Effector CD8-positive, alpha-beta T cell (primary cell): ENCODE measurements around the gene DCST1.

Experiments
- DNase-seq: peaks from one replicate; lab custom pipeline; 2025; lab: John Stamatoyannopoulos, UW

DCST1 gene

DNA sequence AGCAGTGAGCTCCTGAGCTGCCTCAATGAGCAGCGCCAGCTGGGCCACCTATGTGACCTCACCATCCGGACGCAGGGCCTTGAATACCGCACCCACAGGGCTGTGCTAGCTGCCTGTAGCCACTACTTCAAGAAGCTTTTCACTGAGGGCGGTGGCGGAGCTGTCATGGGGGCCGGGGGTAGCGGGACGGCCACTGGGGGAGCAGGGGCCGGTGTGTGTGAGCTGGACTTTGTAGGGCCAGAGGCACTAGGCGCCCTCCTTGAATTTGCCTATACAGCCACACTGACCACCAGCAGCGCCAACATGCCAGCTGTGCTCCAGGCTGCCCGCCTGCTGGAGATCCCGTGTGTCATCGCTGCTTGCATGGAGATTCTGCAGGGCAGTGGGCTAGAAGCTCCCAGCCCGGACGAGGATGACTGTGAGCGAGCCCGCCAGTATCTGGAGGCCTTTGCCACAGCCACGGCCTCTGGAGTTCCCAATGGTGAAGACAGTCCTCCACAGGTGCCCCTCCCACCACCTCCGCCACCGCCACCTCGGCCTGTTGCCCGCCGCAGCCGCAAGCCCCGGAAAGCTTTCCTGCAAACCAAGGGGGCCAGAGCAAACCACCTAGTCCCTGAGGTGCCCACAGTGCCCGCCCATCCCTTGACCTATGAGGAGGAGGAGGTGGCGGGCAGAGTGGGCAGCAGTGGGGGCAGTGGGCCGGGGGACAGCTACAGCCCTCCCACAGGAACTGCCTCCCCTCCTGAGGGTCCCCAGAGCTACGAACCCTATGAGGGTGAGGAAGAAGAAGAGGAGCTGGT, 18.7 kb upstream of the DCST1 start:
- DNase-seq = no peak

DNA sequence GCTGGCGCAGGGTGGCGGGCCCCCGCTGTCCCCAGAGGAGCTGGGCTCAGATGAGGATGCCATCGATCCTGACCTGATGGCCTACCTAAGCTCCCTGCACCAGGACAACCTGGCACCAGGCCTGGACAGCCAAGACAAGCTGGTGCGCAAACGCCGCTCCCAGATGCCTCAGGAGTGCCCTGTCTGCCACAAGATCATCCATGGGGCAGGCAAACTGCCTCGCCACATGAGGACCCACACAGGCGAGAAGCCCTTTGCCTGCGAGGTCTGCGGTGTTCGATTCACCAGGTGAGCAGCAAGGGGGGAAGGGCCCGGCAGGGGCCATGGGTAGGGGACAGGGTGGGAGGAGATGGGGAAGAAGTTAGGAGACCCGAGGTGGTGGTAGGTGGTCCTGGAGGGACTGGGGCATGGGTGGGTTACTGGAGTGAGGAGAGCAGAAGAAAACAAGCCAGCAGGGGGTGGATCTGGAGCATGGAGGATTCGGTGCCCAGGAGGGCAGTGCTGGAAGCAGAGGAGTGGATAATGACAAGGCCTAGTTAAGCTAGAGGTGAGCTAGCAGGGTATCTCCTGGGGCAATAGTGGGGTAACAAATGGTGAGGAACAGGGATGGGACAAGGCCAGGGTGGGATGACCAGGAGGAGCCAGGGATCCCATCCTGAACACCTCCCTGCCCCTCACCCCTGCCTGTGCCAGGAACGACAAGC, 17.9 kb upstream of the DCST1 start:
- DNase-seq = no peak

DNA sequence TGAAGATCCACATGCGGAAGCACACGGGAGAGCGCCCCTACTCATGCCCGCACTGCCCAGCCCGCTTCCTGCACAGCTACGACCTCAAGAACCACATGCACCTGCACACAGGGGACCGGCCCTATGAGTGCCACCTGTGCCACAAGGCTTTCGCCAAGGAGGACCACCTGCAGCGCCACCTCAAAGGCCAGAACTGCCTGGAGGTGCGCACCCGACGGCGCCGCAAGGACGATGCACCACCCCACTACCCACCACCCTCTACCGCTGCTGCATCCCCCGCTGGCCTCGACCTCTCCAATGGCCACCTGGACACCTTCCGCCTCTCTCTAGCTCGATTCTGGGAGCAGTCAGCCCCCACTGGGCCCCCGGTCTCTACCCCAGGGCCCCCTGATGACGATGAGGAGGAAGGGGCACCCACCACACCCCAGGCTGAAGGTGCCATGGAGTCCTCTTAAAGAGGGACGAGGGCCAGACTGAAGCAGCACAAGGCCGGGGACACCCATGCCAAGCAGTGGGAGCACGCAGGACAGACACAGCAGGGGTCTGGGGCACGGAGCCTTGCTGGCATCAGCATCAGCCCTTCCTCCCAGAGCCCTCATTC, 17.3 kb upstream of the DCST1 start:
- DNase-seq = no peak

DNA sequence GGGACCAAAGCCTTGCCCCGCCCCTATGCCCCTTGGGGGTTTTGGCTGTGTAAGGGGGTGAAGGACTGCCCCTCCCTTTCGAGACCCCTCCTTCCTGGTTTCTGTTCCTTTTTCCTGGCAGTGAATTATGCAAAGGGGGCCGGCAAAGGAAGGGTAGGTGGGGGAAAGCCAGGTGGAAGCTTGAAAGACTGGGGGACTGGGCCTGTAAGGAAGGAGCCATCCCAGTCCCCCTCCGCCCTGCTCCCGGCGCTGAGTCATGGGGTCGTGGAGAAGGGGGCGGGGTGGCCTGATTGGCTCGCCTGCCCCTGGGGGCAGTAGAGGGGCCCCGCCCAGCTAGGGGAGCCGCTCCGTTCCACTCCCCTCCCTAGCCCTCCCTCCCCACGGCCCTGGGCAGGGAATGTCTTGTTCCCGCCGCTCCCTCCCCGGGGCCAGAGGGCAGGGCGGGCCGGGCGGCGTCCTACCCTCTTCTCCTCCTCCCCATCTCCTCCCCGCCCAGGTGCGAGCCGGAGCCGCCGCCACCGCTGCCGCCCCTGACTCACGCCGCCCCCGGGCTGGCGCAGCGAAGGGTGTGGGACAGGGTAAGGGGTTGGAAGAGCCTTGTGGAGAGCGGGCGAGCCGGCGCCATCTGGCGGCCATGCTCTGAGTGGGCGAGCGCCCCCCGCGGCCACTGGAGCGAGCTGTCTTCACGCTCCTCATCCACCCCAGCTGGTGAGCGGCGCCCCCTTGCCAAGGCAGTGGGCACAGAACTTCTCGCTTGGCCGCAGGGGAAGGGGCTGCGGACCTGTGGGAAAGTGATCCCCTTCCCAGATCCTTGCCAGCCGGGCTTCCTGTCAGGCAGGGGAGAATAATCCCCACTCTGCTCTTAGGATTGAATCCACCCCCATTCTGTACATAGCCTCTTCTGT, 16.3 kb upstream of the DCST1 start:
- peak; percentile 78 for DNase-seq

DNA sequence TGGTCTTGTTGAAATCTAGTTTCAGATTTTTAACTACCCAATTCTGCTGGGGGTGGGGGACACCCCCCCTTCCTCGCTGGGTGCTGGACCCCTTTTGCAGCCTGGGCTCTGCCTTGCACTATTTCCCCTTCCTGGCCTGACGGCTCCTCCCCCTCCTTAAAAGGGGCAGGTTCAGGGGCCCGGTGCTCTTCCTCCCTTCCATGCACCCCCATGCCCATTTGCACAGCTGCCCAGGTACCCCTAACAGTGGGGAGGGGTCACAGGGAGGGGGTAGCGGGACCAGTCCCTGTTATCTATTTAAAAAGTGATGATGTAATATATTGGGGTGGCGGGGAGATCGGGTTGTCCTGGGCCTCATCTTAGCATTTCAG, 15.7 kb upstream of the DCST1 start:
- DNase-seq = no peak

DNA sequence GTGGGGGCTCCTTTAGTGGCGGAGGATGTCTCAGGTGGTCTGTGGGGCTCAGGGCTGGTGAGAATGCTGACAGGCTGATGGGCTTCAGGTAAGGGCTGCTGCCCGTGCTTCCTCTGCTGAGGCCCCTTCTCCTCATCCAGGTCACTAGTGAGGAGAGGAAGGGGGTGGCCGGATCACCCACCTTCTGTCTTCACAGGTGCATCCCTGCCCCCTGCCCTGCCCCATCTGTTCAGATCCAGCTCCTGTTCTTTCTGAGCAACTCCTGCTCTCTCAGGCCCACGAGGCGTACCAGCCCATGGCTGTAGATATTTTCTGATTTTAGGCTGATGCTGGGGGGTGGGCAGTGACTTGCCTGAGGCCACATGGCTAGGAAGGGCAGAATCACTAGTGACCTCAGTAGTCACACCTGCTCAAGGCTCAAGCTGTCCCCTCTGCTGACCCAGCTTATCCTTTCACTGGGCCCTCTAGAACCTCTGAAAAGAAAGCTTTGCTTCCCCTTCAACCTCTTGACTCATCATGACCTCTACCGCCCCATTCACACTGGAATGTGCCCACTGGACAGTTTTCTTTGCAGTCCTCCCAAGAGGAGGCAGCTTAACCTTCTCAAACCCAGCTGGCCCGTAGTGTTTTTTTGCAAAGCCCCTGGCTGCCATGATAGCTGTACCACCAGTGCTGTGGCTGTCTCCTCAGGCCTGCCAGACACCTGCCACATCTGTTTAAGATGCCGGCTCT, 14.8 kb upstream of the DCST1 start:
- DNase-seq = no peak

DNA sequence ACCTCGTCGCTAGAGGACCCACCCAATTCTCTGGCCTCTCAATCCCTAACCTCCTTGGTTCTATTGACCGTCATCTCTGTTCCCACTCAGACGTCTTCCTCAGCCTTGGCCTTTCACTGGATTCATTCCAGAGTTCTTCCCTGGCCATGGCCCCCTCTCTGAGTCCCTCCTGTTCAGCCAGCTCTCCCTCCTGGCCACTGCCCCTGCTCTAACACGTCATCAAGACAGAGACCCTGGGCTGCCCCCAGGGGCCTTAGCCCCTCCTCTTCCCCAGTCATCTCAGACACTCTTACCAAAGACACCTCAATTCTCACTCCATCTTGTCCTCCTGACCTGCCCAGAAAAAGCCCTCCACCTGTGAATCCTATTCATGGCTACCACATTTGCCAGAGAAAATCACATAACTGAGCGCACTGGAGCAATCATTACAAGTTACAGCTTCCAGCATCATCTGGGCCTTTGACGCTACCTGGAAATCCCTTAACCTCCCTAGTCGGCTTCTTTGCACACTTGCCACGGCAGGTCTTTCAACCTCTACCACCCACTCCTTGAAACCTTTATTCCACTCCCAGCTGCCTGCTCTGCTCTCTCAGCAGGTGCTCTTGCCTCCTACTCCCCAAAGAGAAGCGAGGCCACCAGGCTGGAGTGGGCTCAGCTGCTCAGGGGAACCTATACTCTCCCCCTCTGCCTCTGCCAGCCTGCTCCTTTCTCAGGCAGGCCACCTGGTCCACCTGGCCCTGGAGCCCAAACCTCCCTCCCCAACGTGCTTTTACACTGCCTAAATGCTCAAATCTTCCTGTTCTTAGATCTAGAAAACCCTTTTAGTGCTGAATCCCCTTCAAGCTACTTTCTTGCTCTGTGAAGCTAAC, 14.0 kb upstream of the DCST1 start:
- no peak for DNase-seq

DNA sequence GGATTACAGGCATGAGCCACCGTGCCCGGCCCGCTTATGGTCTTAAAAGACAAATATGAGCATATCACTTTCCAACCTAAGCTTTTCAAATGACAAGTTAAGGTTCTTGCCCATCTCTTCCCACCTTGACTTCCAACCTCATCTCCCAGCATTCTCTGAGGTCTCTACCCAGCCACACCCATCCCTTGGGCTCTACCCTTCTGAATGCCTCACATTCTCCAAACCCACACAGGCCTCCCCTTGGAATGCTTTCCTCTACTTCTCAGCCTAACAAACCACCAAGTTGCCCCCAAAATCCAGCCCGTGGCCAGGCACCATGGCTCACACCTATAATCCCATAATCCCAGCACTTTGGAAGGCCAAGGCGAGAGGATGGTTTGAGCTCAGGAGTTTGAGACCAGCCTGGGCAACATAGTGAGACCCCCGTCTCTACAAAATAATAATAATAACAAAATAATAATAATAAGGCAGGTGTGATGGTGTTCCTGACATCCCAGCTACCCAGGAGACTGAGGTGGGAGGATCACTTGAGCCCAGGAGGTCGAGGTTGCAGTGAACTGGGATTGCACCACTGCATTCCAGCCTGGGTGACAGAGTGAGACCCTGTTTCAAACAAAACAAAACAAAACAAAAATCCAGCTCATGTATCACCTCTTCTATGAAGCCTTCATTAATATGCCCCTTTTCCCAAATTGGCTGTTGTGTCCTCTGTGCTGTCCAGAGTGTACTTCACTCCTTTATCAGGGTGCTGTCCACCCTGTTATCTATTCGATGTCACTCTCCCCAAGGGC, 11.3 kb upstream of the DCST1 start:
- no peak for DNase-seq

DNA sequence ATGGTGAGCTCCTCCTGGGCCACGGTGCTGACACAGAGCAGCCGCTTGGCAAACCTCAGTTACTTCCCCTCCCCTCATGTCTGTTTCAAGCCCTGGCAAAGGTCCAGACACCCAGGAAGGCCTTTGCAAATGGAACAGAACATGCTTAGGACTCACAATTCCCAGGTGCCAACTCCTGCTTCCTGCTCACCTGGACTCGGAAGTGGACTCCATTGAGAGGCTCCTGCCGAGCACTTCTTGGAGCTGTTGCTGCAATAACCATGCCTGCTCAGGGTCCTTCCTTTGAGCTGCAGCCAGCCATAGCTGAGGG, 10.7 kb upstream of the DCST1 start:
- DNase-seq = no peak

DNA sequence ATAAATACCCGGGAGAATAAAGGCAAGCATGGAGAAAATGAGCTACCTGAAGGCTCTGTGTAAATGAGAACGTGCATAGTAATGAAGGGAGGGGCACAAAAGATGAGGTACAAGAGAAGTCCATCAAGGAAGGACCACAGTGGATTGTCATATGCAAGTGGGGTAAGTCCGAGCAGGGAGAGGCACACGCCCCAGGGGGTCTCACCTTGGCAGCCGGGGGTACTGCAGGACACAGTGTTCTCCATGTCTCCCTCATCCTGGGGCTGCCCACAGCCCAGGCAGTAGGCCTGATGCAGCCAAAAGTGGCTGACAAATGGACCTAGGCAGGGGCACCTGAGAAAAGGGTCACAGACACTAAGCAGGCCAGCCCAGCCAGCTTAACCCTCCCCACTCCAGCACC, 10.0 kb upstream of the DCST1 start:
- no peak for DNase-seq

DNA sequence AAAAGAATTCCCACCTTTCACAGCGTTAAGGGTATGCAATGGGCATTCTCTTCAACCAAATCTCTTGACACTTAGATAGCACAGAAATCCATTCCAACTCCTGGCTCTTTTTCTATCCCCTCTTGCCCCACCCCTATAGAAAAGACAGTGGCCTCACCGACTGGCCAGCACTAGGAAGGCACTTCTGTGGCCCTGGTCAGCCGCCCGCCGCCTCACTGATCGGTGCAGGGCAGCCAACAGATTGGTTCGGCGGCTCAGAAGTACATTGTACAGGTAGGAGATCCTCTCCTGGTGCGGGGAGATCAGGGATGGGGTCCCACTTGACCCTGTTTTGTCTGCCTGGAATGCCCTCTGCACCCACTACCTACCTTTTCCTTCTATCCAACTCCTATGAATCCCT, 9.3 kb upstream of the DCST1 start:
- DNase-seq = no peak

DNA sequence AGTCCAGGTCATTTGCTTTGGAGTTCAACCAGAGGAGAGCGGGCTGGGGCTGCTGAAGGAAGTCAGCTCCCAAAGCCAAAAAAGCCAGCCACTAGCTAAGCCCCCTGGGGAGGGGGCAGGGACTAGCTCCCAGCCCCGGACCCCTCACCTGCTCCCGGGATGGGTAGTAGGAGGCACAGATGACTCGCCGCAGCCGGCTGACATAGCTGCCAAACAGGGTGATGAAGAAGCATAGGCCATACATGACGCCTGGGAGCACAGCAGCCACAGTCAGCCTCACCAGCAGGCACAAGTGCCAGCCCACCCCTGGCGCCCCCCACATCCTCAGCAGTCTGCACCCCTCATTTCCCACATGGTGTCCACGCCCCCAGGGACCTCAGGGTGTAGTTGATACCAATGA, 7.5 kb upstream of the DCST1 start:
- no peak for DNase-seq

DNA sequence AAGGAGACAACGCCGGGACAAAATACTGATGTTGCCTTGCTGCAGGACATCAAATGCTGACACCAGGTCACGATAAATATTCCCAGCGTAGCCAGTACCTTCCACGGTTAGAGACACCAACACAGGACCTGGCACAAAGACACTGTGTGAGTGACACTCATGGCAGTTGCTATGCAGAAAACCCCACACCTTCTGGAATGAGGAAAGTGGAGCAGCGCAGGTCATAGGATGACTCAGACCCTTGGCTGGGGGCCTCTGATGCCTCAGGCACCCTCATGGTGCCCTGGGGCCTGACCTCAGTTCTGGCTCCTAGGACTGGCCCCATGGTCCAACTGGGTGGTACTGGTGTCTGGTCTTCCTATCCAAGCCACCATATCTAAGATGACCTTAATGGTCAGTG, 7.0 kb upstream of the DCST1 start:
- no peak for DNase-seq

DNA sequence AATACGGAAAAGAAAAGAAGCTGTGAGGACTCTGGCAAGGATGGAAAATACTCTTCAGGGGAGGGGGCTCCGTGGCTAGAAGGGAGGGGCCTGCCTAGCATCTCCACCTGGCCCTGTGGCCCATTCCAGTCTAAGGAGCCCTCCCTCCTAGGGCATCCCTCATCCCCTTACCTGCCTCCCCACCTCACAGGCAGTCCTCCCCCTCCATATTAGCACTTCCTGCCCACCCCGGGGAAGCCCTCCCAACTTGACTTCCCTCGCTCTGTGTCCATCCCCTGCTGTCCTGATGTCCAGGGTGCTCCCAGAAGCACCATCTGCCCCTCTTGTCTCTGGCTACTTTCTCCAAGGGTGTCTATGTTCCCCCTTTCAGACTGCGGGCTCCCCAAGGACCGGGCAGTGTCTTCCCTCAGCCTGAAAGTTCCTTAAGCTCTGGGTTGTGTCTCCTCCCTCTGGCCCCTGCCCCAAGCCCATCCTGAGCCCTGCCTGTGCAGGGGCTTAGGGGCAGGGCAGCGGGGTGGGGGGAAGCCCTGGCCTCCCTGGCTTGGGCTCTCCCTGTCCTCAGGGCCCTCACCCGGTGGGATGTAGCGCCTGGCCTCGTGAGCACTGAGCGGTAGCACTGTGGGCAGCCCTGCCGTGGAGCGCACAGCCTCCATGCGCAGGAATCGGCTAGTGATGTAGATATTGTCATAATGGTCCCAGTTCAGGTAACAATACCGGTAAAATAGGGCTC, 3.9 kb upstream of the DCST1 start:
- no peak for DNase-seq

DNA sequence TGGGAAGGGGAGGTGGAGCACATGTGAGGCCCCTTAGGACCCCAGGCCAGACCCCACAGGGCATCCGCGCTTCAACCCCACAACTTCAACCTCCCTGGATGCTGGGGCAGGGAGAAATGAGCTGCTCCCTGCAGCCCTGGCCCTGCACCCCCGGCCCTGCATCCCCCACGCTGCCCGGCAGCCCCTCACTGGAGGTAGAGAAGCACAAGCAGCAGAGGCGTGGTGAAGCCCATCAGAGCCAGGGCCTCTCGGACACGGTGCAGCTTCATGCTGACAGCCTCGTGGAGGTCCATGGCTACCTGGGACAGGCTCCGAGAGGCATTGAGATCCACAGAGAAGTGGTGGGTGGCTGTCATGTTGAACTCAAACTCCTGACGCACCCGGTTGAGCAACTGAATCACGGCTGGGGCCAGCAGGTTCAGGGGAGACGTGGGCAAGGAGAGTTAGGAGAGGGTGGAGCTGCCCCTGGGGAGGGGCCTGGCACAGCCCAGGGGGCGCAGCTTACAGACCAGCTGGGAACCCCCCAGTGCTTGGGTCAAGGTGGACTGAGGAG, 3.3 kb upstream of the DCST1 start:
- no peak for DNase-seq

DNA sequence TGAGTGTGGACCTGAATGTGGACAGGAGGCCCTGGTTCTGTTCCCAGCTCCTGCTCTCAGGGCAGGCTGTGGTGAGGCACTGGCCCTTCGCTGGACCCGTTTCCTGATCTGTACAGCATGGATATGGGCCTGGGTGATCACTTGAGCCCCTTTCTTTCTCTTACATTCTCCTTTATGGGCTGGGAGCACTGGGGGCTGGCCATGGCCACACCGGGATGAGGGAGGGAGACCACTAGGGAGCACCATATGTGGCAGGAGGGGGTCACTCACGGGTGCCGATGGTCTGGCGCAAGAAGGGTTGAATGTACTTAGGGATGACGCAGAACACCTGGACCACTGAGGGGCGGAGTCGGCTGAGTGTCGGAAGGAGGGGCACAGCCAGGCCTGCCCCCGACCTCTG, 2.7 kb upstream of the DCST1 start:
- no peak for DNase-seq

DNA sequence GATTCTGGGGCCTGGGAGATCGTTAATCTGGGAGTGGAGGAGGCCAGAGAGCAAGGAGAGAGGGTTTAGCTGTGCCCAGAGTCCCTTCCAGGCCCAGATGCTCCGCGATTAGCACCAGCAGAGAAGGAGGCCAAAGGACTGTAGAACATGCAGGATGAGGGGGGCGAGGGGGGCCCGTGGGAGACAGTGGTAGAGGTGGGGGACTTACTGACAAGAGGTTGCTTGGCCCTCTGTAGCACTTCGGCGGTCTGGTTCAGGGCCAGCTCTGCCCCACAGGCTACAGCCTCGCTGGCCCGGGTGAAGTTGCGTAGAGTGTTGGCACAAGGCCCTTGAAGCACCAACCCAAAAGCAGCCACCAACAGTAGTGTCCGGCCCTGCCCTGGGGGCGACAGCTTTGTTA, 738 bp upstream of the DCST1 start:
- no peak for DNase-seq

DNA sequence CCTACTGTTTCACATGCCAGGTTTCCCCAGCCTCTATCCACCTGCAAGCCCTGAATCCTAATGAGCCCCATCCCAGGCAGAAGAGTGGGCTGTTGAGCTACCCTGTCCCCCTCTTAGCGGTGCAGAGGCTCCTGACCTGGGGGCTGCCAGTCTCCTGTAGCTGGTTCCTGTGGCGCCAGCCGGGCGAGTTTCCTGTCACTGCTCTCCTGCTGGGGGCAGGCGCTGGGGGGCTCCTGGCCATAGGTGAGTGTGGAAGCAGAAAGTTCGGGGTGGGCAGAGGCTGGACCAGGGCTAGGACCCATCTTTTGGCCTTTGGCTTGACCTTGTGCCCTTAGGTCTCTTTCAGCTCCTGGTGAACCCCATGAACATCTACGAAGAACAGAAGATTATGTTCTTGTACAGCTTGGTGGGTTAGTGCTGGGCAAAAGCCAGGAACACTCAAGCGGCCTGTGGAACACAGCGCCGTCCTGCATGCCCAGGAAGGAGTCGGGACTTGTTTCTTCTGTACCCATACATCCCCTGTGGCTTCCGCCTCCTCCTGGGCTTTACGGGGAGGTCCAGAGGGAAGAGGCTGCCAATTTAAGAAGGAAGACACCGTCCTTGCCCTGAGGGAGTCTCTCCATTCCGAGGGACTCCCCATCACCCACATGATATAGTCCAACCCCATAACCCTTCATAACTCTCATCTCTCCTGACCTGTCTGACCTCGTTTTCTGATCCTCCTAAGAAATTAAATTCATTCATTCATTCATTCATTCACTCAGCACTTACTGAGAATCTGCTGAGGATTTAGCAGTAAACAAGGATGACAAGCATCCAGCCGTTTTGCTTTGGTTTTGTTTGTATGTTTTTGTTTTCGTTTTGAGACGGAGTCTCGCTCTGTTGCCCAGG, 939 bp downstream of the DCST1 start:
- no peak for DNase-seq
